C1 segment of cervical spinal cord (tissue), 14 donors: Measurements from ENCODE around the gene EFCAB11.

Experiments used
- DNase-seq, 14 donors: peaks; one replicate each; lab custom pipeline; 2025; lab: John Stamatoyannopoulos, UW

The EFCAB11 gene

GRCh38 chr14:89954070-89955021 lies at the start of gene EFCAB11:
Gene EFCAB11 (minus strand): TSS chr14:89954730. CDS start chr14:89954660, 70 bp downstream.
- peak; percentile 72 to 98 (median 96) for DNase-seq

- no peak for DNase-seq
Observed at GRCh38 chr14:90003526-90004307, 49.2 kb upstream of the EFCAB11 start.

DNA sequence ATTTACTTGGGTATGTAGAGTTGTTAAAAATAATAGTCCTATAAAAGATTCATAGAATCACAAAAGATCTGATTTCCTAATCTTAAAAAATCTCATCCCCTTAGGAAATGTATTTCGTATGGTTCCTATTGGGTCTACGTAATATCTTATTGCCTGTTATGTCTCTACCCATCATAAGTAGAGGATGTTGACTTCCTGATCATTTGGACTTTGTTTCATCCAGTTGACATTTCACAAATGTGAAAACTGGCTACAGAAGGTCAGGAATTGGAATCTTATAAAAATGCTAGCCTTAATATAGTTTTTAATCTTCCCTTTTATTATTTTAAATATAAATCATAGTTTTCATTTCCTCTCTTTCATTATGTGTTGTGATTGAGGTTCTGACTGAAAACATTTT lies 46.4 kb upstream of the EFCAB11 start:
- DNase-seq: no peak

DNA sequence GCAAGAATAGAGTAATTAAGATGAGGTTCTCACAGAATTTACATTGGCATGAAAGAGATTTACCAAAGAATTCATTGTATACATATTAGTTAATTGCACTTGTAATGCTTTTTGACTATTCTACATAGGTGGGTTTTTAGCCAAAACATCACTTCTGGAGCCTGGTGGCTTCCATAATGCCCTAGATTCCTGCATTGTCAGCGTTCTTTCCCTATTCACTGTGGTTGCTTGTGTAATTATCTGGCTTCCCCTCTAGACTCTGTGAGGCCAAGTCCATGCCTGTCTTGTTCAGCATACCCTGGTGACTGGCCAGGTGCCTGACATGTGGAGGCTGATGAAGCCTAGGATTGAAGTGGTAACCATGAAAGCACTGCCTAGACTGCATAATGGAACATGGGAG lies 42.4 kb upstream of the EFCAB11 start:
- DNase-seq: no peak

GRCh38 chr14:89992273-89992672 lies 37.7 kb upstream of the EFCAB11 start:
- no peak for DNase-seq

DNA sequence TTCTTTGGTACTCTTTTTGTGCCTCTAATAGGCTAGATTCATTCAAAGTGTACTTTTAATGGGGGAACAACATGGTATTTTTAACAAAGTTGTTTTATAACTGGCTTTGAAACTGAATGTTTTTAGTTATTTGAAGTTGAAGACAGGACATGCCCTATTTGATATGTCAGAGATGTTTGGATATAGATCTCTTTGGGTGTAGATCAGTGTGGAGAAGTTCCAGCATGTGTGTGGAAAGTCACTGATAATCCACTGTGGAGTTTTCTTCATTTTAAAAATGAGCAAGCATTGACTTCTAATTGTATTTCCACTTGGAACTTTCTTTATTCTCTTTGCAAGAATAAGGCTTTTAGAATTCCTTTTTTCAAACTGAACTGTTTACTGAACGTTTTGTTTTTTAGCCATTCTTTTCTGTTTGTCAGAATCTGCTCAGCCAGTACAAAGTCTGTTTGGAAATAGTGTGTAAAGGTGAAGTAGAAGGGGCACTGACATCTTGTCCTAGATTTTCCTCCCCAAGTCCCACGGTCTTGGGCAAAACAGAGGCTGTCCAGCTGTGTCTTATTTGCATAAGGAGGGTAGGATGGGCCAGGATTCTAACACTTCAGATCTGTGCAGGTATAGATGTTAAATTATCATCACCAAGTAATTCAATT lies 36.2 kb upstream of the EFCAB11 start:
- DNase-seq: no peak

DNA sequence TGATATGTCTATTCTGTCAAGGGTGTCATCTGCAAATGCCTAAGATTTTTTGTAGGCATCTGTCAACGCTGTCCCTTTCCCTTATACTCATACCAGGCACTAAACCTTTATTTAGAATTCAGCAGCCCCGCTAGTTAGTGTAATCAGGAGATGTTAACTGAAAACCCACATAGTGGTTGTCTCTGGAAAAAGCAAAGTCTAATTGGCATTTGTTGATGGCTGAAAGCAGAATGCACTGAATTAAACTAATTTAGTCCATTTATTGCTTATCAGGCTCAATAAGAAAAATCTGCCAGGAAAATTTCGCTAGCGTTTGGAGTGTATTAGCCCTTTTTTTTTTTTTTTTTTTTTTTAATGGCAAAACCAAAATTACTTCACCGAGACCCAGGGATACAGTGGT lies 35.7 kb upstream of the EFCAB11 start:
- DNase-seq: no peak

DNA sequence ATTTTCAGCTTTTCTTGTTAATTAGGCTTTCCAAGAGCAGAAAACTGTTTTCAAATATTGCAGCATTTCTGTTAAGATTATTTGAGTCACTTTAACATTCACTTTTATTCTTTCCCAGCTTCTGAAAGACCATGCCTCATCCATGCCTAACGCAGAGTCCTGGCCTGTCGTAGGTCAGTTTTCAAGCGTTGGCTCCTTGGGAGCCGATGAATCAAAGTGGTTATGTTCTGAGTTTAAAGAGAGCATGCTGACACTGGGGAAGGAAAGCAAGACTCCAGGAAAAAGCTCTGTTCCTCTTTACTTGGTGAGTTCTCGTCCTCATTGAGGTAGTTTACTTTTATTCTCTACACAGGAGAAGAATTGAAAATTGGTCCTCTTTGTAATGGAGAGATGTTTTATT lies 34.3 kb upstream of the EFCAB11 start:
- DNase-seq: no peak

- no peak for DNase-seq
Observed at GRCh38 chr14:89987161-89987475, 32.6 kb upstream of the EFCAB11 start.

DNA sequence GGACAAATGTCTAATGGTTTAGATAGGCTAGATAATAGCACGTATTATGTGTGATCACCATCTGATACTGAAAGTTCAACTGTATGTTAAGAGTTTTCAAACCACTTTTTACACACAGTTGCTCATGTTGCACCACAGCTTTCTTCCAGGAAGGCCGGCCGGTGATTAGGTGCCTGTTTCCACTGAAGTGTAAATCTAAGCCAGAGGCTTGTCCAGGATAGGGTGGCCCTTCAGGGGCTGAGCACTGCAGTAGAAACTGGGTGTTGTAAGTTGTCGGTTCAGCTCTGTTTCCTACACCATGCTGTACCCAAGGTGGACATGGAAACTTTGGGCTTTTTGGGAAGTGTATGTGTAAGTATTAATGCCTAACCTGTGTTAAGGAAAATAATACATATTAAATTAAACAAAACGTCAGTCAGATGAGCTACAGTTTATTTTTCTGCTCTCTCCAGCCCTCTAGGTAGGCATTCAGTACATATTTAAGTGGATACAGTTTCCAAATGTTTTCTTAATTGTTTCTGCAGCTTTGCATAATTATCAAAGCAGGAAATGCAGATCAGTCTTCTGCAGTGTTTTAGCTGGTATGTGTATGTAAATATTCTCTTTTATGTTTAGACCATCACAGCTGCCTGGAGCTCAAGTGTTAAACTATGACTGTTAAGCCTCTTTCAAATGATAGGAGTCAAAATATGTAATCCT lies 32.1 kb upstream of the EFCAB11 start:
- no peak for DNase-seq

DNA sequence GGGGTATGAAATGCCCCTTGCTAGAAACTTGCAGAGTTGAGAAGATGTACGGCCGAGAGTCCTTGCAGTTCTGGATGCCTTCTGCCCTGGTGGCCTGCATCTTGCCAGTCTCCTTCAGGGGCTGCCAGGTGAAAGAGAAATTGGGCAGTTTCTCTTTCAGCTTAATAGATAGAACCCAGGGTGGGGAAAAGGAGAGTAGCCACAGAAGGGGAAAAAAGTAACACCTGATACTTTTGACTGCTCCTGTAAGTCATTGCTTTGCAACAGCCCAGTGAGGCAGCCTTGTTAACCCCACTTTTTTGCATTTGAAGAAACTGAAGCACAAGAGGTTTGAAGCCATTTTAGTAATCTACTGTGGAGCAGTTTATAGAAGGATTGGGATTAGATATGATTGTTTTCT lies 28.8 kb upstream of the EFCAB11 start:
- DNase-seq: no peak

DNA sequence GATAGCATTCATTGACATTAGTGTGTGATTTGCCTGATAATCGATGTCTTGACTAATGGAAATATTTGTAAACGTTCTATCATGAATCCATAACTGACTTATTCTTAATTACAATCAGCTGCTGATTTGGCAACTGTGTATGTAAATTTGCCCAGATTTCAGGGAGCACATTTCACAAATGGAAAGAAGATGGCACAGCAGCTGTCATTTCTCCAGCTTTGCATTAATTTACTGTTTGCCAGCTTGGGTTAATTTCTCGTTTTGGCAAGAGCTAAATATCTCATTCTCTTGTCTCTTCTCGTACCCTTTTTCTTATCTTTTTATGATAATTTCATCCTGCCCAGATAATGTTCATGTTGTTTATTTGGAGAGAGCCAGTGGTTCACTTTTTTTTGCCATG lies 24.1 kb upstream of the EFCAB11 start:
- no peak for DNase-seq

GRCh38 chr14:89977668-89978067 lies 23.1 kb upstream of the EFCAB11 start:
- peak in 11 of 14 donors; percentile 3 to 49 (median 14) for DNase-seq

GRCh38 chr14:89973234-89973823 lies 18.8 kb upstream of the EFCAB11 start:
- DNase-seq: peak in 12 of 14 donors; percentile 2 to 55 (median 37)

DNA sequence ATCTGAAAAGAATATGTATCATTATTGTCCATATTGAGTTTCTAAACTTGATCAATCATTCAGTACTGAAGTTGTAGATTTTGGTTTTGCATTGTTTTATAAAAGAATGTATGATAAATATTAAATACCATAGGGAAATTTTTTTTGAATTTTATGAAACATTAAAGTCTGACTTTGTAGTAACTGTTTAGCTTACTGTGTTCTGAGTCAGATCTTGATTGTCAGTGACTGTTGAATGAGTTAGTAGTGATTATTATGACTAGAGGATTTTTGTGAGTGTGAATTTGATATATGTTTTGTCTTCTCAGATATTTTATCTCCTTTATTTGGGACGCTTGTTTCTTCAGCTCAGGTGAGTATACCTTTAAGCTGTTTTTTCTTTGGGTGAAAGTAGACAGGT lies 11.3 kb upstream of the EFCAB11 start:
- no peak for DNase-seq

DNA sequence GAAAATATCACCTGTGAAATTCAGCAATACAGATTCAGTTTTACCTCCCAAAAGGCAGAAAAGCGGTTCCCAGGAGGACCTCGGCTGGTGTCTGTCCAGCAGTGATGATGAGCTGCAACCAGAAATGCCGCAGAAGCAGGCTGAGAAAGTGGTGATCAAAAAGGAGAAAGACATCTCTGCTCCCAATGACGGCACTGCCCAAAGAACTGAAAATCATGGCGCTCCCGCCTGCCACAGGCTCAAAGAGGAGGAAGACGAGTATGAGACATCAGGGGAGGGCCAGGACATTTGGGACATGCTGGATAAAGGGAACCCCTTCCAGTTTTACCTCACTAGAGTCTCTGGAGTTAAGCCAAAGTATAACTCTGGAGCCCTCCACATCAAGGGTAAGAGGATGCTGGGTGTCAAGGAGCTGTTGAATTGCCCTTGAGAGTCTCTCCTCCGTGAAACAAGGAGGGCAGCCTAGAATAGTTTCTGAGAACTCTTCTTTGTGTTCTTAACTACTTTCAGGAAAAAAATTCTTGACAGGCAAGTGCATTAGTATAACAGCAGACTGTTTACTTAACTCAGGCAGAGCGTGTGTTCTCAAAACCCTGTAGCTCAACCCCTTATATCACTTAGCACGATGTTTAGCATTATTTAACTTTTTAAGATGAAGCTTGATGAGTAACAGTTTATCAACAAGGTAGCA lies 8.9 kb upstream of the EFCAB11 start:
- DNase-seq: no peak

GRCh38 chr14:89960914-89961313 lies 6.4 kb upstream of the EFCAB11 start:
- no peak for DNase-seq

GRCh38 chr14:89959853-89960445 lies 5.4 kb upstream of the EFCAB11 start:
- DNase-seq: no peak

DNA sequence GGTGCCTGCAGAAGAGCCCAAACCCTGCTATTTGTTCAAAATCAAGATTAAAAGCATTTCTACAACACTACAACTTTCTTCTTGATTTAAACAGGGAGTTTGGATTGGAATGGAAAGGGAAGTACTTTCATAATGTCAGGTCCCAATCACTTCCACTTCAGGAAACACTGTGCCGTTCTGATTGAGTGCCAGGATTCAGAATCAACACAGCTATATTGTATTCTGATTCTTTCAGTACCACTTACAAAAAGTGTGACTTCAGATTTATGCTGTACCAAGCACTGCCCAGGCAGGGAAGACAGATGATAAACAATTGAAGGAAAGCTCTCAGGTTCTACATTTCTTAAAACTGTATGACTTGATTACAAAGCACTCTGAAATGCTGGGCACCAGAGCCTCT lies 4.4 kb upstream of the EFCAB11 start:
- DNase-seq: no peak

DNA sequence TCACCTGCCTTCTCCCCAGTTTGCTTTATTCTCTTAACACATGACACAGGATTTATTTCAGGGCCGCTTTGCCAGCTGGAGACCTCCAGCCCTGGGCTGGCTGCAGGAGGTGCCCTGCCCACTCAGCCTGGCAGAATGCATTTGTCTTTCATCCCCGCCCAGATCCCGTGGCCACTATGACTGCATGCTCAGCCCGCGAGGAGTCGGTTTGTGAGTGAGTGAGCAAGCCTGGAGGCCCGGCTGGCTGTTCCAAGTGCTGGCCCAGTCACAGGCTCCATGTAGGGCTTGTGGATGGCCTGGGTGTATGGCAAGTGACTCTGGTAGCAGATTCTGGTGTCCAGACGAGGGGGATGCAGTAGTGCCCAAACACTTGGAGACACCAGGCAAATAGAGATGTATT lies 3.3 kb upstream of the EFCAB11 start:
- DNase-seq: peak in 8 of 14 donors; percentile 3 to 62 (median 26)
